Measurements from ENCODE around the gene MEIOB. TPM values are rescaled to one million over a fixed set of nuclear protein-coding genes. Genes with fewer than 3 reads are reported as not detected.
"Not testable (repeated sequence)": the region's sequence is repeated elsewhere in the genome, so short reads cannot be mapped to it uniquely, and the experiment has no call there.

Gene MEIOB
- total RNA-seq, 2 experiments from 2014 or later = not detected

- peaks cover 19% of the 10 kb centered on the region for H3K27me3 Mint-ChIP-seq
- H3K27ac Mint-ChIP-seq = no peak overlapping the region
- DNase-seq = no peak
- no peak overlapping the region for H3K4me3 Mint-ChIP-seq
- H3K36me3 Mint-ChIP-seq (ENCODE audit: low read depth) = no peaks in the 10 kb centered on the region
- Histone ChIP-seq H3K27me3 (ENCODE audit: control insufficient read depth in 1 of 2, insufficient read depth in 2 of 2, low read length in 2 of 2) (peaks cover 3 to 4% of the 10 kb centered on the region in 2 experiments), H3K4me3 (ENCODE audit: low read length) (no peak overlapping the region), H3K36me3 (ENCODE audit: insufficient read depth, low read length) (no peaks in the 10 kb centered on the region), H3K9me3 (ENCODE audit: control insufficient read depth in 1 of 2, insufficient read depth in 1 of 2, low read length in 2 of 2) (no peaks in the 10 kb centered on the region), H3K27ac (ENCODE audit: low read depth in 1 of 2, low read length in 2 of 2) (no peak overlapping the region), H3K4me1 (ENCODE audit: insufficient read depth, low read length) (no peaks in the 10 kb centered on the region)
- H3K4me1 Mint-ChIP-seq (ENCODE audit: low read depth) = no peaks in the 10 kb centered on the region
- ATAC-seq (ENCODE audit: poor library complexity) = no peak
- no peaks in the 10 kb centered on the region for H3K9me3 Mint-ChIP-seq
- ChIA-PET POLR2A (no interaction called here), CTCF (no interaction called here)
- TF ChIP-seq CTCF (IDR thresholded peaks at IDR 0.05) = no peak
- intact Hi-C loops (cut with DNase I, micrococcal nuclease) = no loop called here
Observed at GRCh38 chr16:1887711-1888354, 15.9 kb upstream of the MEIOB start.

- H3K4me1 Mint-ChIP-seq (ENCODE audit: low read depth) = no peaks in the 10 kb centered on the region
- DNase-seq (no peak), ATAC-seq (ENCODE audit: poor library complexity) (no peak)
- TF ChIP-seq CTCF (IDR thresholded peaks at IDR 0.05) = no peak
- ChIA-PET POLR2A (no interaction called here), CTCF (no interaction called here)
- Histone ChIP-seq H3K9me3 (ENCODE audit: control insufficient read depth in 1 of 2, insufficient read depth in 1 of 2, low read length in 2 of 2) (no peaks in the 10 kb centered on the region), H3K4me1 (ENCODE audit: insufficient read depth, low read length) (no peaks in the 10 kb centered on the region), H3K27ac (ENCODE audit: low read depth in 1 of 2, low read length in 2 of 2) (no peak overlapping the region), H3K27me3 (ENCODE audit: control insufficient read depth in 1 of 2, insufficient read depth in 2 of 2, low read length in 2 of 2) (peaks cover 0 to 4% of the 10 kb centered on the region in 2 experiments), H3K4me3 (ENCODE audit: low read length) (no peak overlapping the region), H3K36me3 (ENCODE audit: insufficient read depth, low read length) (no peaks in the 10 kb centered on the region)
- H3K4me3 Mint-ChIP-seq = no peak overlapping the region
- H3K27me3 Mint-ChIP-seq = peaks cover 10% of the 10 kb centered on the region
- H3K9me3 Mint-ChIP-seq = no peaks in the 10 kb centered on the region
- intact Hi-C loops (cut with DNase I, micrococcal nuclease) = no loop called here
- H3K27ac Mint-ChIP-seq = no peak overlapping the region
- H3K36me3 Mint-ChIP-seq (ENCODE audit: low read depth) = no peaks in the 10 kb centered on the region
Observed at GRCh38 chr16:1884889-1885288, 12.9 kb upstream of the MEIOB start.

GRCh38 chr16:1884155-1884760 is 12.3 kb upstream of the MEIOB start:
- no peak overlapping the region for H3K4me3 Mint-ChIP-seq
- peaks cover 10% of the 10 kb centered on the region for H3K27me3 Mint-ChIP-seq
- H3K4me1 Mint-ChIP-seq (ENCODE audit: low read depth) = no peaks in the 10 kb centered on the region
- H3K36me3 ChIP-seq (ENCODE audit: insufficient read depth, low read length) = no peaks in the 10 kb centered on the region
- H3K27me3 ChIP-seq (ENCODE audit: control insufficient read depth in 1 of 2, insufficient read depth in 2 of 2, low read length in 2 of 2) = peaks cover 3 to 4% of the 10 kb centered on the region in 2 experiments
- ATAC-seq (ENCODE audit: poor library complexity) (no peak), DNase-seq (peak in 1 of 14 experiments; percentile 27)
- no peaks in the 10 kb centered on the region for H3K4me1 ChIP-seq (ENCODE audit: insufficient read depth, low read length)
- no peaks in the 10 kb centered on the region for H3K36me3 Mint-ChIP-seq (ENCODE audit: low read depth)
- no peak overlapping the region for H3K27ac ChIP-seq (ENCODE audit: low read depth in 1 of 2, low read length in 2 of 2)
- intact Hi-C loops (cut with DNase I, micrococcal nuclease) = no loop called here
- ChIA-PET CTCF (no interaction called here), POLR2A (no interaction called here)
- H3K9me3 ChIP-seq (ENCODE audit: control insufficient read depth in 1 of 2, insufficient read depth in 1 of 2, low read length in 2 of 2) = no peaks in the 10 kb centered on the region
- H3K4me3 ChIP-seq (ENCODE audit: low read length) = no peak overlapping the region
- TF ChIP-seq CTCF (IDR thresholded peaks at IDR 0.05) = no peak
- H3K9me3 Mint-ChIP-seq = no peaks in the 10 kb centered on the region
- no peak overlapping the region for H3K27ac Mint-ChIP-seq

GRCh38 chr16:1881172-1881571 is 9.2 kb upstream of the MEIOB start:
- H3K36me3 Mint-ChIP-seq (ENCODE audit: low read depth); H3K4me1 Mint-ChIP-seq (ENCODE audit: low read depth); intact Hi-C loops (cut with DNase I, micrococcal nuclease); H3K4me1 ChIP-seq (ENCODE audit: insufficient read depth, low read length); H3K27ac ChIP-seq (ENCODE audit: low read depth in 1 of 2, low read length in 2 of 2); H3K4me3 ChIP-seq (ENCODE audit: low read length); H3K36me3 ChIP-seq (ENCODE audit: insufficient read depth, low read length); H3K27ac Mint-ChIP-seq; ATAC-seq (ENCODE audit: poor library complexity); POLR2A ChIA-PET; H3K9me3 Mint-ChIP-seq; H3K9me3 ChIP-seq (ENCODE audit: control insufficient read depth in 1 of 2, insufficient read depth in 1 of 2, low read length in 2 of 2); H3K27me3 ChIP-seq (ENCODE audit: control insufficient read depth in 1 of 2, insufficient read depth in 2 of 2, low read length in 2 of 2); DNase-seq; H3K4me3 Mint-ChIP-seq; CTCF ChIA-PET: not testable (repeated sequence)
- peaks cover 17% of the 10 kb centered on the region for H3K27me3 Mint-ChIP-seq

All from CD4-positive, alpha-beta T cell (primary cell).